Endothelial cell of umbilical vein (primary cell): Measurements from ENCODE around the gene BTN1A1.

Experiments
- MYC ChIP-seq: IDR thresholded peaks from one replicate; pipeline ENCODE4 v1.6.1; 2011; ENCODE audit warnings: mild to moderate bottlenecking, low read depth, low read length
- POLR2A ChIP-seq: IDR thresholded peaks from 2 replicates; pipeline ENCODE4 v1.6.1; 2012; ENCODE audit warnings: low read depth, mild to moderate bottlenecking, control low read depth, low read length
- POLR2AphosphoS5 ChIP-seq: IDR thresholded peaks from 2 replicates; pipeline ENCODE4 v1.6.1; 2012; ENCODE audit warnings: low read depth, mild to moderate bottlenecking, control low read depth, low read length, moderate library complexity; ENCODE audit not compliant: insufficient read depth
- TF ChIP-seq, protein P1 (sequence below), 2 donors: IDR thresholded peaks; 1 replicate in 1 of 2; 2 replicates in 1 of 2; pipeline ENCODE4 v1.5.1; 2011; ENCODE audit warnings: low read length in 2 of 2, mild to moderate bottlenecking in 2 of 2, moderate library complexity in 2 of 2, control low read depth in 1 of 2, inconsistent platforms in 1 of 2, low read depth in 1 of 2; ENCODE audit not compliant: insufficient read depth in 1 of 2; ENCODE audit errors: extremely low read depth in 1 of 2

- TF ChIP-seq, protein P1, sequence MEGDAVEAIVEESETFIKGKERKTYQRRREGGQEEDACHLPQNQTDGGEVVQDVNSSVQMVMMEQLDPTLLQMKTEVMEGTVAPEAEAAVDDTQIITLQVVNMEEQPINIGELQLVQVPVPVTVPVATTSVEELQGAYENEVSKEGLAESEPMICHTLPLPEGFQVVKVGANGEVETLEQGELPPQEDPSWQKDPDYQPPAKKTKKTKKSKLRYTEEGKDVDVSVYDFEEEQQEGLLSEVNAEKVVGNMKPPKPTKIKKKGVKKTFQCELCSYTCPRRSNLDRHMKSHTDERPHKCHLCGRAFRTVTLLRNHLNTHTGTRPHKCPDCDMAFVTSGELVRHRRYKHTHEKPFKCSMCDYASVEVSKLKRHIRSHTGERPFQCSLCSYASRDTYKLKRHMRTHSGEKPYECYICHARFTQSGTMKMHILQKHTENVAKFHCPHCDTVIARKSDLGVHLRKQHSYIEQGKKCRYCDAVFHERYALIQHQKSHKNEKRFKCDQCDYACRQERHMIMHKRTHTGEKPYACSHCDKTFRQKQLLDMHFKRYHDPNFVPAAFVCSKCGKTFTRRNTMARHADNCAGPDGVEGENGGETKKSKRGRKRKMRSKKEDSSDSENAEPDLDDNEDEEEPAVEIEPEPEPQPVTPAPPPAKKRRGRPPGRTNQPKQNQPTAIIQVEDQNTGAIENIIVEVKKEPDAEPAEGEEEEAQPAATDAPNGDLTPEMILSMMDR (IDR thresholded peaks at IDR 0.05; ENCODE audit: extremely low read depth in 1 of 2, insufficient read depth in 1 of 2, low read depth in 1 of 2, low read length in 2 of 2), result no peak
- no peak for TF ChIP-seq MYC
- TF ChIP-seq POLR2A, result no peak
- no peak for TF ChIP-seq POLR2AphosphoS5
Measured at GRCh38 chr6:26554447-26554696, 54.3 kb downstream of the BTN1A1 start.
